GM18511 (cell line): ENCODE measurements around the gene LSM11.

Source experiments
- ATAC-seq: cut with Tn5 transposase; IDR thresholded peaks from one replicate; pipeline ENCODE4 v1.9.1; 2021; ENCODE audit warnings: mild to moderate bottlenecking, moderate library complexity; ENCODE audit not compliant: unreplicated experiment

LSM11 gene

GRCh38 chr5:157732596-157733262 is 10.8 kb upstream of the LSM11 start:
- ATAC-seq: no peak

DNA sequence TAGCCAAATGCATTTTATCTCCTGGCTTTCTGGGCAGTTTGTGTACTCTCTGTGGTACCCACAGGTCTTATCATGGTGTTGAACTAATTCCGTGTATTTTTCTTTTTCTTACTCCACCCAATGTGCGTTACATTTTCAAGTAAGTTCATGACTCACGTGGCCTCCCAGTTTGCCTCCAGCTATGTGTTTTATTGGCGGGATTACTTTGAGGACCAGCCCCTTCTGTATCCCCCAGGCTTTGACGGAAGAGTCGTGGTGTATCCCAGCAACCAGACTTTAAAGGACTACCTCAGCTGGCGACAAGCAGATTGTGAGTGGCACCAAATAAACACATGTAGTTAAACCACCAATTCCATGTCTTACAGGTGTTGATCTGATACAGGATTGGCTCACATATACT is 9.1 kb upstream of the LSM11 start:
- ATAC-seq: no peak

GRCh38 chr5:157735991-157736390 is 7.5 kb upstream of the LSM11 start:
- ATAC-seq: no peak

DNA sequence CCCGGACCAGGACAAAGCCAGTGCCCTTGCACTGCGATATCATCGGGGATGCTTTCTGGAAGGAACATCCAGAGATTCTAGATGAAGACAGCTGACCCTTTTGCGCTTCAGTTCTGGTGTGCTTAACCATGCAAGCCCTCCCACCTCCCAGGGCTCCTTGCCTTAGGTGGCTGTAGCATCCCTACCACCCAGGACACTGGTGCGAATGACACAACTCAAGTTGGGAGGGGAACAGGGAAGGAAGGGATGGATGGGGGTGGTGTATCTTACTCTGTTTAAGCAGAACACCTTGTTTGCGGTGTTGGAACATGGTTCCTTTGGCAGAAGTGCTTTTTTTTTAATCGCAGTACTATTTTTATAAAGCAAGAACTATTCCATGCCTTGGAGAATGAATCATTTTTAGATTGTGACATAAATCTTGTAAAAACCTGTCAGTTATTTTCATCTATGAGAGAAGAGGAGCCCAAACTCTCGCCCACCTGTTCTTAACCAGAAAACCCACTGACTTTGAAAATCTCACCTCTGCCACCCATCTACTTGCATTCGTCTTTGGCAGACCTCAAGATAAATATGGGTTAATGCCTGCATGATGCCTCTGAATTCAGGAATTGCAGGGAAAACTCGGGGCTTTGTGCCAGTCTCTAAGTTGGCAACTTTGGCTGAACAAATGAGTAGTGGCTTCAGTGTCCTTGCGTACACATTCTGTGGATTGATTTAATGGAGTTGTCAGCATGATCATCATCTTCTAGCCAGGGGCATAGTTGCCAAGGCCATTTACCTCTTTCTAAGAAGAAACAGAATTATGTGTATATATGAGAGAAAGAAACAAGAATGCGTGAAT is 3.9 kb upstream of the LSM11 start:
- ATAC-seq: no peak

- ATAC-seq: no peak
Measured at GRCh38 chr5:157740229-157740610, 3.3 kb upstream of the LSM11 start.

- ATAC-seq: no peak
Measured at GRCh38 chr5:157741131-157741530, 2.4 kb upstream of the LSM11 start.

GRCh38 chr5:157744051-157745011 is 819 bp downstream of the LSM11 start:
- peak; percentile 43 for ATAC-seq

GRCh38 chr5:157745041-157745456 is 1.5 kb downstream of the LSM11 start:
- no peak for ATAC-seq

DNA sequence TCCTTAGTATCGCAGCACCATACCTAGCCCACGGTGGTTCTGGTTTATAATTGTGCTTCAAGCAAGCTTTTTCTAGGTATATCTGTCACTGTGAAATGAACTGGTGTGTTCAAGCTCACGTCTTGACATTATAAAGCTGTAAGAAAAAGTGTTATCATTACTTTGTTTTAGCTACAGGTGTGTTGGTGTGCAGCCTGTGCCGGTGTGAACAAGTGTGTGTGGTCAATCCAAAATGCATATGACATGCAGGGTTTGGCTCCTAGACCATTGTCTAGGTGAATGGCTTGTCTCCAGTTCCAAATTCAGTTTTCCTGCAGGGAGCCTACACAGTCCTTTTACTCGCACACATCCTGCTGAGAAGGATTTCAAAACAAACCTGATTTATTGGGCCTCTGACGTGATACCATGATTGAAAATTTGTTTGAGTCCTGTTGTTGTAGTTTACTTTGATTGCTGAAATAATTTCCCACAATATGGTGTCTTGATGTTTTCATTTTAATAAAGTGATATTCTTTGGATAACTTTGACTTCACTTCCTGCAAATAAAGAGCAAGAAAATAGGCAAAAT is 3.7 kb downstream of the LSM11 start:
- ATAC-seq: no peak

DNA sequence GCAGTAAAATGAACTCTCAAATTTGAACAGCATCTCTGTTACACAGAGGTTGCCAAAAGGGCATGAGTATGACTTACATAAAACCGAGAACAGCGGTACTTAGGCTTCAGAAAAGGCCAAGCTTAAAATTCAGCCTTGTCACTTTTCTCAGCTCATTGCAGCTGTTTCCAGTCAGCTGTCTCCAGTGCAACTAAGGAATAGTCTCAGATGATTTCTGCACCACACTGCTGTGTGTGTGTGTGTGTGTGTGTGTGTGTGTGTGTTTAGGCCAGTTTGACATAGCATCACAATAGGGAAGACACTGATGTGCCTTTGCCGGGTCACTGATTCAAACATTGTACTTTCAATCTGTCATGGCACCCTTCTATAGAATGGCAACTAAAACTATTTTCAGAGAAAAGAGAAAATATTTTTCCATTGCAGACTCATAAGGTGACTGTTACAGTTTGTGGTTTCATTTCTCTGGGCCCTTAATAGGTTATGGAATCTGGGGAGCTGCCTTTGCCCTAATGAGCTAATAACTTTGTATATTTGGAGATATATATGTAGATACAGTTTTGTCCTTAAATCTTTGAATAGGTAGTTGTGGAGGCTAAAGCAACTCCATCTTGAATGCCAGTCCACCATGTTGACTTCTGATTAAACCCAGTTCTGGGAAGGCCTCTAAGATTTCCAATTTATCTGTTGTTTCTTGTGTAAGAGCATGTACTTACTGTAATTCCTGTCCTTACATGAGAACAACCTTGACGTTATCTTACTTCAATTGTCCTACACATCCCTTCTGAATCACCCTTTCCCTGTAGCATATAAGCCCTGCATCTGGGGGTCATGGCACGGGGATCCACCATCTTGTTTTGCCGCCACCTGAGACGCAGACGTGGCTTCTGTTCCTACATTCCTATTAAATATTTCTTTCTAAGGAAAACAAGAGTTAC is 4.5 kb downstream of the LSM11 start:
- no peak for ATAC-seq

GRCh38 chr5:157748760-157749461 is 5.4 kb downstream of the LSM11 start:
- no peak for ATAC-seq

- ATAC-seq: no peak
Measured at GRCh38 chr5:157749462-157749799, 5.9 kb downstream of the LSM11 start.

DNA sequence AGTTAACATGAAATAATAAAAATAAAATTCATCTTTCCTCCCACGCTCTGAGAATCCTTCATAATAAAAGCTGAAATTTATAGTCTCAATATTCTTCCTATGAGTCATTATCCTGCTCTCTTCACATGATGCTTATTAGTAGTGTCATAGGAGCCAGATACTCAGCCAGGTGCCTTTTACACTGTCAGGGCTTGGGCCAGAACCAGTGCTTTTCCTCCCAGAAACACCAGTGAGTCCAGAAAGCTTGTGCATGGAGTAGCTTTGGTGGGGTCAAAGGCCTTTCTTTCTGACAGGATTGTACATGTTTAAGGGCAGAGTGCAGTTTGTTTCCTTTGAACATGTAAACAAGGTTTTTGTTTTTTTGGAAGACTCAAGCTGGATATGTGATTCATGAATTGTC is 6.8 kb downstream of the LSM11 start:
- no peak for ATAC-seq

GRCh38 chr5:157756122-157756521 is 12.6 kb downstream of the LSM11 start:
- no peak for ATAC-seq

DNA sequence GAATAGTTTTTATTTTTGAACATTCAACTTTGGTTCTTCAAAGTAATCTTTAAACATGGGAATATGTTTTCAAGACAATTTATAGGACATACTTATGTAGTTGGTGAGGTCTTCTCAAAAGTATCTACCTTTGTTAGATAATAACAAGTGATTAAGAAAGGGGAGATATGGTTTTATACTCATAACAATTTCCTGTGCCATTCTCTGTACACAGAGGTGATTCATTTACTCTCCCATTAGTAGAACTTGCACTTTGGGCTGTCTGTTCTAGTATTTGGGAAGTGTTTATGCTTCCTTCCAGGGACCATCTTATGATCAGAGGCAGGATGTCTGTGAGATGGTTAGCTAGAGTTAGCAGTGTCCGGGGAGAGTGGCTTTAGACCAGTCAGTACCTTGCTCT is 15.2 kb downstream of the LSM11 start:
- ATAC-seq: no peak

GRCh38 chr5:157761690-157762621 is 18.4 kb downstream of the LSM11 start:
- peak; percentile 84 for ATAC-seq

GRCh38 chr5:157764531-157764930 is 21.0 kb downstream of the LSM11 start:
- ATAC-seq: no peak

GRCh38 chr5:157766442-157766841 is 22.9 kb downstream of the LSM11 start:
- no peak for ATAC-seq
